ENCODE measurements around the gene SYT5. TPM values are rescaled to one million over a fixed set of nuclear protein-coding genes. Genes with fewer than 3 reads are reported as not detected.

The SYT5 gene
- total and polyA plus RNA-seq, 2 donors from 2014 or later: not detected

DNA sequence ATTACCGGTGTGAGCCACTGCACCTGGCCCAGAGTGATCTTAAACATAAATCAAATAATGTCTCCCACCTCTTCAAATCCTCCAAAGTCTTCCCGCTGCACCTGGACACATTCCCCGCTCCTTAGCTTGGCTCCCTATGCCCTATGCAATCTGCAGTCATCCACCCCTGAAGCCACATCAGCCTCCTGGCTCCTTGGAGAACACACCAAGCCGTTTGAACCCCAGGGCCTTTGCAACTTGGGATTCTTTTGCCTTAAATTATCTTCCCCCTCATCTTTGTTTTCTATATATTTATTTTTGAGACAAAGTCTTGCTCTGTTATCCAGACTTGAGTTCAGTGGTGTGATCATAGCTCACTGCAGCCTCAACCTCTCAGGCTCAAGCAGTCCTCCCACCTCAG lies 11.0 kb downstream of the SYT5 start:
- FAIRE-seq (no peak), DNase-seq (no peak)
- Histone ChIP-seq H3K27me3 (ENCODE audit: control insufficient read depth, insufficient read depth, low read length) (peaks cover 13% of the 10 kb centered on the region), H3K27ac (ENCODE audit: low read depth in 2 of 2, low read length in 2 of 2) (no peak overlapping the region), H3K9ac (ENCODE audit: low read length in 3 of 3) (no peak overlapping the region), H3K9me3 (ENCODE audit: control insufficient read depth in 2 of 3, insufficient read depth in 1 of 3, low read length in 3 of 3) (no peaks in the 10 kb centered on the region), H3K4me3 (ENCODE audit: low read length in 3 of 3) (no peak overlapping the region), H3K4me1 (ENCODE audit: control insufficient read depth in 2 of 3, insufficient read depth in 2 of 3, low read depth in 1 of 3, low read length in 3 of 3) (no peaks in the 10 kb centered on the region), H3K36me3 (ENCODE audit: control insufficient read depth in 2 of 3, insufficient read depth in 3 of 3, low read length in 3 of 3) (no peaks in the 10 kb centered on the region)
- TF ChIP-seq, protein P1, sequence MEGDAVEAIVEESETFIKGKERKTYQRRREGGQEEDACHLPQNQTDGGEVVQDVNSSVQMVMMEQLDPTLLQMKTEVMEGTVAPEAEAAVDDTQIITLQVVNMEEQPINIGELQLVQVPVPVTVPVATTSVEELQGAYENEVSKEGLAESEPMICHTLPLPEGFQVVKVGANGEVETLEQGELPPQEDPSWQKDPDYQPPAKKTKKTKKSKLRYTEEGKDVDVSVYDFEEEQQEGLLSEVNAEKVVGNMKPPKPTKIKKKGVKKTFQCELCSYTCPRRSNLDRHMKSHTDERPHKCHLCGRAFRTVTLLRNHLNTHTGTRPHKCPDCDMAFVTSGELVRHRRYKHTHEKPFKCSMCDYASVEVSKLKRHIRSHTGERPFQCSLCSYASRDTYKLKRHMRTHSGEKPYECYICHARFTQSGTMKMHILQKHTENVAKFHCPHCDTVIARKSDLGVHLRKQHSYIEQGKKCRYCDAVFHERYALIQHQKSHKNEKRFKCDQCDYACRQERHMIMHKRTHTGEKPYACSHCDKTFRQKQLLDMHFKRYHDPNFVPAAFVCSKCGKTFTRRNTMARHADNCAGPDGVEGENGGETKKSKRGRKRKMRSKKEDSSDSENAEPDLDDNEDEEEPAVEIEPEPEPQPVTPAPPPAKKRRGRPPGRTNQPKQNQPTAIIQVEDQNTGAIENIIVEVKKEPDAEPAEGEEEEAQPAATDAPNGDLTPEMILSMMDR (IDR thresholded peaks at IDR 0.05; ENCODE audit: borderline replicate concordance, extremely low read depth, insufficient read depth): no peak
- intact Hi-C loops (cut with DNase I): no loop called here

- DNase-seq (peak; percentile 98 to 99 (median 98)), FAIRE-seq (peak; percentile 68)
- Histone ChIP-seq H3K9me3 (ENCODE audit: control insufficient read depth in 2 of 3, insufficient read depth in 1 of 3, low read length in 3 of 3) (no peaks in the 10 kb centered on the region), H3K4me3 (ENCODE audit: low read length in 3 of 3) (peak within 1 kb of the TSS; percentile 51 to 64 (median 53)), H3K4me1 (ENCODE audit: control insufficient read depth in 2 of 3, insufficient read depth in 2 of 3, low read depth in 1 of 3, low read length in 3 of 3) (no peaks in the 10 kb centered on the region), H3K27me3 (ENCODE audit: control insufficient read depth, insufficient read depth, low read length) (peaks cover 10% of the 10 kb centered on the region), H3K36me3 (ENCODE audit: control insufficient read depth in 2 of 3, insufficient read depth in 3 of 3, low read length in 3 of 3) (no peaks in the 10 kb centered on the region), H3K27ac (ENCODE audit: low read depth in 2 of 2, low read length in 2 of 2) (no peak within 1 kb of the TSS), H3K9ac (ENCODE audit: low read length in 3 of 3) (peak within 1 kb of the TSS in 1 of 3 donors; percentile 12)
- TF ChIP-seq, protein P1 (IDR thresholded peaks at IDR 0.05; ENCODE audit: borderline replicate concordance, extremely low read depth, insufficient read depth): no peak
- intact Hi-C loops (cut with DNase I): no loop called here
These were observed 13.4 kb downstream of the SYT5 start, which contains the start of gene DNAAF3 for GRCh38 chr19:55166530-55167268. TSS of gene DNAAF3 (minus strand) at chr19:55166613. CDS start at chr19:55166413, 200 bp downstream.

- TF ChIP-seq, protein P1 (IDR thresholded peaks at IDR 0.05; ENCODE audit: borderline replicate concordance, extremely low read depth, insufficient read depth): peak; percentile 26
- FAIRE-seq: no peak
- H3K27ac ChIP-seq (ENCODE audit: low read depth in 2 of 2, low read length in 2 of 2): no peak overlapping the region
- no peaks in the 10 kb centered on the region for H3K36me3 ChIP-seq (ENCODE audit: control insufficient read depth in 2 of 3, insufficient read depth in 3 of 3, low read length in 3 of 3)
- H3K27me3 ChIP-seq (ENCODE audit: control insufficient read depth, insufficient read depth, low read length): peaks cover 9% of the 10 kb centered on the region
- H3K4me3 ChIP-seq (ENCODE audit: low read length in 3 of 3): peak overlapping the region; percentile 51 to 64 (median 53)
- DNase-seq: peak; percentile 80 to 88 (median 84)
- intact Hi-C loops (cut with DNase I): no loop called here
- H3K4me1 ChIP-seq (ENCODE audit: control insufficient read depth in 2 of 3, insufficient read depth in 2 of 3, low read depth in 1 of 3, low read length in 3 of 3): no peaks in the 10 kb centered on the region
- H3K9me3 ChIP-seq (ENCODE audit: control insufficient read depth in 2 of 3, insufficient read depth in 1 of 3, low read length in 3 of 3): no peaks in the 10 kb centered on the region
- peak overlapping the region in 1 of 3 donors; percentile 12 for H3K9ac ChIP-seq (ENCODE audit: low read length in 3 of 3)
These were observed 14.0 kb downstream of the SYT5 start for GRCh38 chr19:55165952-55166529.
